Liver (tissue), 9 donors: ENCODE data around the gene MICAL3. TPM values are rescaled to one million over a fixed set of nuclear protein-coding genes. Genes with fewer than 3 reads are reported as not detected.
"Not testable (repeated sequence)": the region's sequence is repeated elsewhere in the genome, so short reads cannot be mapped to it uniquely, and the experiment has no call there.

Source experiments
- DNase-seq: peaks from one replicate; pipeline ENCODE4 v3.0.0-alpha.2; 2017; ENCODE audit warnings: low spot score
- H3K27ac ChIP-seq, 2 donors: one replicate each; pipeline ENCODE4 v1.7.0; 2013; ENCODE audit warnings: inconsistent platforms in 2 of 2, low read length in 2 of 2, control low read depth in 1 of 2, low read depth in 1 of 2, mild to moderate bottlenecking in 1 of 2
- H3K27me3 ChIP-seq, 4 donors: one replicate each; pipeline versions ENCODE4 v1.6.1 to v1.7.0; 2013; ENCODE audit warnings: low read length in 3 of 4, inconsistent platforms in 1 of 4, mild to moderate bottlenecking in 1 of 4, moderate library complexity in 1 of 4; ENCODE audit not compliant: control insufficient read depth in 4 of 4, insufficient read depth in 4 of 4
- H3K36me3 ChIP-seq, 4 donors: one replicate each; pipeline versions ENCODE4 v1.6.1 to v1.7.0; 2013; ENCODE audit warnings: low read length in 3 of 4, mild to moderate bottlenecking in 3 of 4, low read depth in 1 of 4, moderate library complexity in 1 of 4; ENCODE audit not compliant: control insufficient read depth in 4 of 4, insufficient read depth in 3 of 4
- H3K4me1 ChIP-seq, 4 donors: one replicate each; pipeline versions ENCODE4 v1.6.1 to v1.7.0; 2013; ENCODE audit warnings: low read length in 3 of 4, mild to moderate bottlenecking in 3 of 4, moderate library complexity in 1 of 4; ENCODE audit not compliant: control insufficient read depth in 4 of 4, insufficient read depth in 4 of 4
- H3K4me3 ChIP-seq, 3 donors: one replicate each; pipeline versions ENCODE4 v1.6.1 to v1.7.0; 2013; ENCODE audit warnings: low read length in 3 of 3, control low read depth in 1 of 3, low read depth in 1 of 3, mild to moderate bottlenecking in 1 of 3
- H3K9ac ChIP-seq, 2 donors: one replicate each; pipeline ENCODE4 v1.7.0; 2013; ENCODE audit warnings: low read length in 2 of 2, mild to moderate bottlenecking in 2 of 2, moderate library complexity in 2 of 2, control low read depth in 1 of 2, low read depth in 1 of 2
- H3K9me3 ChIP-seq, 4 donors: one replicate each; pipeline versions ENCODE4 v1.6.1 to v1.7.0; 2013; ENCODE audit warnings: low read length in 3 of 4; ENCODE audit not compliant: control insufficient read depth in 4 of 4
- EGR1 ChIP-seq, 2 donors: IDR thresholded peaks; 2 replicates each; pipeline ENCODE4 v1.6.1; 2016 to 2018; ENCODE audit warnings: antibody characterized with exemption in 2 of 2, low read depth in 2 of 2
- FOXA1 ChIP-seq: IDR thresholded peaks from 2 replicates; pipeline ENCODE4 v1.6.1; 2016; ENCODE audit warnings: antibody characterized with exemption
- FOXA2 ChIP-seq: IDR thresholded peaks from 2 replicates; pipeline ENCODE4 v1.6.1; 2016; ENCODE audit warnings: antibody characterized with exemption
- GABPA ChIP-seq, 2 donors: IDR thresholded peaks in 1 of 2; conservative IDR thresholded peaks in 1 of 2; 2 replicates each; pipeline ENCODE4 v1.6.1; 2016; ENCODE audit warnings: antibody characterized with exemption in 2 of 2, mild to moderate bottlenecking in 1 of 2, moderate library complexity in 1 of 2
- HNF4A ChIP-seq, 2 donors: conservative IDR thresholded peaks; 2 replicates each; pipeline ENCODE4 v1.6.1; 2016; ENCODE audit warnings: antibody characterized with exemption in 2 of 2, mild to moderate bottlenecking in 2 of 2
- HNF4G ChIP-seq: IDR thresholded peaks from 2 replicates; pipeline ENCODE4 v1.6.1; 2016; ENCODE audit warnings: antibody characterized with exemption
- JUND ChIP-seq, 2 donors: IDR thresholded peaks; 2 replicates each; pipeline ENCODE4 v1.6.1; 2016; ENCODE audit warnings: antibody characterized with exemption in 2 of 2
- NR2F2 ChIP-seq: IDR thresholded peaks from 2 replicates; pipeline ENCODE4 v1.6.1; 2016; ENCODE audit warnings: antibody characterized with exemption
- RAD21 ChIP-seq, 2 donors: IDR thresholded peaks; 2 replicates each; pipeline ENCODE4 v1.6.1; 2016; ENCODE audit warnings: antibody characterized with exemption in 2 of 2, mild to moderate bottlenecking in 2 of 2
- RXRA ChIP-seq, 2 donors: IDR thresholded peaks; 2 replicates each; pipeline ENCODE4 v1.6.1; 2017 to 2018; ENCODE audit warnings: antibody characterized with exemption in 2 of 2, mild to moderate bottlenecking in 1 of 2
- SP1 ChIP-seq: IDR thresholded peaks from 2 replicates; pipeline ENCODE4 v1.6.1; 2018; ENCODE audit warnings: antibody characterized with exemption, mild to moderate bottlenecking
- YY1 ChIP-seq: IDR thresholded peaks from 2 replicates; pipeline ENCODE4 v1.6.1; 2016; ENCODE audit warnings: antibody characterized with exemption, mild to moderate bottlenecking
- WGBS: extraction: QIAGEN DNeasy Blood & Tissue Kit; methylation state at CpG from one replicate; pipeline ENCODE4 v1.1.7; 2013; 5-methylcytosine and 5-hydroxymethylcytosine counted together
- polyA plus RNA-seq, 2 donors: library from polyadenylated mRNA; stranded (reverse) in 1 of 2; unstranded in 1 of 2; fragments of 200-250 nt in 1 of 2; fragments of >200 nt in 1 of 2; fragmentation: Nextera tagmentation in 1 of 2; extraction: Ambion mirVana in 1 of 2; gene quantifications; one replicate each; pipeline versions ENCODE4 v1.2.1 to v1.2.3, GENCODE V29; 2013 to 2015
- total RNA-seq, 2 donors: library from RNA; depleted of rRNA; stranded (reverse); fragments of >200 nt; gene quantifications; one replicate each; pipeline ENCODE4 v1.2.3, GENCODE V29; 2014
- TF ChIP-seq, protein P1 (sequence below): IDR thresholded peaks from 2 replicates; pipeline ENCODE4 v1.6.1; 2016; ENCODE audit warnings: antibody characterized with exemption
- TF ChIP-seq, protein P2 (sequence below): IDR thresholded peaks from 2 replicates; pipeline ENCODE4 v1.6.1; 2016; ENCODE audit warnings: antibody characterized with exemption, mild to moderate bottlenecking
- TF ChIP-seq, protein P3 (sequence below): fragments of 150-350 bp; IDR thresholded peaks from 2 replicates; pipeline ENCODE4 v1.5.1; 2017; ENCODE audit warnings: improper control_type of control experiment, low read depth, low read length; ENCODE audit not compliant: missing input control
- donor health status: healthy.
- donor health status: healthy.
- donor health status: healthy.
- donor health status: healthy.
- donor health status: healthy.

MICAL3 gene
- total and polyA plus RNA-seq, 4 donors, result 6.4 to 38.4 (median 23.4) TPM

DNA sequence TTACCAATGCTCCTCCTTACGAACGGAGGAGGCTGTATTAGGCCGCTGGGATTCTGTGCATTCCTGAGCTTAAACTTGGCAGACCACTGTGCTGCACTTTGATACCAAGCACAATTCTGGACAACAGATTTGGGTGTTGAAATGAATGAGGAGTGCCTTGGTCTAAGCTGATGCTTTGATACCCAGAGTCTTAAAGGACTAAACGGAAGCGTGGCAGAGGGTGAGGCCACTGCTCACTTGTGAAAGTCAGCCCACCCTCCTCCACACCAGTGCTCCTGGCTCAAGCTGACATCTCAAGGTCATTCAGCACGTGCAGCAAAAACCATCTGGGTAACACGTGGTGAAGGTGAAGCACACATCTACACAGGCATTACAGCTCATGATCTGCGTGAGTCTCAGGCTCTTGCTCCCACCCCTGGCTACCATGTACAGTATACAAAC, 85.9 kb downstream of the MICAL3 start:
- TF ChIP-seq SP1 (peak; percentile 65), FOXA2 (no peak), HNF4A (conservative IDR thresholded peaks at IDR 0.05) (peak; percentile 86 to 89), RAD21 (IDR thresholded peaks at IDR 0.05) (peak; percentile 38 to 58), RXRA (IDR thresholded peaks at IDR 0.05) (peak; percentile 56 to 57), HNF4G (peak; percentile 66)
- TF ChIP-seq, protein P1, sequence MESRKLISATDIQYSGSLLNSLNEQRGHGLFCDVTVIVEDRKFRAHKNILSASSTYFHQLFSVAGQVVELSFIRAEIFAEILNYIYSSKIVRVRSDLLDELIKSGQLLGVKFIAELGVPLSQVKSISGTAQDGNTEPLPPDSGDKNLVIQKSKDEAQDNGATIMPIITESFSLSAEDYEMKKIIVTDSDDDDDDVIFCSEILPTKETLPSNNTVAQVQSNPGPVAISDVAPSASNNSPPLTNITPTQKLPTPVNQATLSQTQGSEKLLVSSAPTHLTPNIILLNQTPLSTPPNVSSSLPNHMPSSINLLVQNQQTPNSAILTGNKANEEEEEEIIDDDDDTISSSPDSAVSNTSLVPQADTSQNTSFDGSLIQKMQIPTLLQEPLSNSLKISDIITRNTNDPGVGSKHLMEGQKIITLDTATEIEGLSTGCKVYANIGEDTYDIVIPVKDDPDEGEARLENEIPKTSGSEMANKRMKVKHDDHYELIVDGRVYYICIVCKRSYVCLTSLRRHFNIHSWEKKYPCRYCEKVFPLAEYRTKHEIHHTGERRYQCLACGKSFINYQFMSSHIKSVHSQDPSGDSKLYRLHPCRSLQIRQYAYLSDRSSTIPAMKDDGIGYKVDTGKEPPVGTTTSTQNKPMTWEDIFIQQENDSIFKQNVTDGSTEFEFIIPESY, result no peak
- H3K27ac ChIP-seq, result no peak overlapping the region
- H3K4me1 ChIP-seq, result peaks cover 5 to 20% (median 12%) of the 10 kb centered on the region in 4 donors
- no peaks in the 10 kb centered on the region for H3K9me3 ChIP-seq
- H3K9ac ChIP-seq, result no peak overlapping the region
- no peaks in the 10 kb centered on the region for H3K27me3 ChIP-seq
- no peak overlapping the region for H3K4me3 ChIP-seq
- WGBS, result 36% methylated on average over 8 of the region's 8 CpGs
- H3K36me3 ChIP-seq, result no peaks in the 10 kb centered on the region
- no peak for DNase-seq

- H3K4me3 ChIP-seq, H3K27me3 ChIP-seq, H3K9me3 ChIP-seq, H3K36me3 ChIP-seq, H3K9ac ChIP-seq, DNase-seq, H3K27ac ChIP-seq: not testable (repeated sequence)
- 97% methylated on average over 2 of the region's 2 CpGs for WGBS
- peaks cover 2 to 13% (median 9%) of the 10 kb centered on the region in 4 donors for H3K4me1 ChIP-seq
Observed at GRCh38 chr22:17932457-17932856, 91.9 kb downstream of the MICAL3 start.

GRCh38 chr22:17931400-17931825, 92.9 kb downstream of the MICAL3 start:
- TF ChIP-seq RXRA (IDR thresholded peaks at IDR 0.05) (peak in 1 of 2 donors; percentile 37), JUND (IDR thresholded peaks at IDR 0.05) (no peak), FOXA2 (peak; percentile 18), HNF4A (conservative IDR thresholded peaks at IDR 0.05) (peak; percentile 69 to 81), RAD21 (IDR thresholded peaks at IDR 0.05) (peak in 1 of 2 donors; percentile 28), HNF4G (no peak), YY1 (no peak)
- 47% methylated on average over 3 of the region's 3 CpGs for WGBS
- H3K27me3 ChIP-seq, result no peaks in the 10 kb centered on the region
- no peaks in the 10 kb centered on the region for H3K9me3 ChIP-seq
- H3K4me3 ChIP-seq, result no peak overlapping the region
- H3K4me1 ChIP-seq, result peaks cover 2 to 13% (median 9%) of the 10 kb centered on the region in 4 donors
- H3K27ac ChIP-seq, result no peak overlapping the region
- no peak for DNase-seq
- no peak overlapping the region for H3K9ac ChIP-seq
- no peaks in the 10 kb centered on the region for H3K36me3 ChIP-seq

GRCh38 chr22:17930455-17931313, 93.7 kb downstream of the MICAL3 start:
- Histone ChIP-seq H3K4me1 (peaks cover 2 to 13% (median 9%) of the 10 kb centered on the region in 4 donors), H3K27me3 (no peaks in the 10 kb centered on the region), H3K9ac (no peak overlapping the region), H3K4me3 (no peak overlapping the region), H3K9me3 (no peaks in the 10 kb centered on the region), H3K27ac (no peak overlapping the region), H3K36me3 (no peaks in the 10 kb centered on the region)
- WGBS, result 89% methylated on average over 18 of the region's 18 CpGs
- DNase-seq, result no peak
- TF ChIP-seq, protein P2, sequence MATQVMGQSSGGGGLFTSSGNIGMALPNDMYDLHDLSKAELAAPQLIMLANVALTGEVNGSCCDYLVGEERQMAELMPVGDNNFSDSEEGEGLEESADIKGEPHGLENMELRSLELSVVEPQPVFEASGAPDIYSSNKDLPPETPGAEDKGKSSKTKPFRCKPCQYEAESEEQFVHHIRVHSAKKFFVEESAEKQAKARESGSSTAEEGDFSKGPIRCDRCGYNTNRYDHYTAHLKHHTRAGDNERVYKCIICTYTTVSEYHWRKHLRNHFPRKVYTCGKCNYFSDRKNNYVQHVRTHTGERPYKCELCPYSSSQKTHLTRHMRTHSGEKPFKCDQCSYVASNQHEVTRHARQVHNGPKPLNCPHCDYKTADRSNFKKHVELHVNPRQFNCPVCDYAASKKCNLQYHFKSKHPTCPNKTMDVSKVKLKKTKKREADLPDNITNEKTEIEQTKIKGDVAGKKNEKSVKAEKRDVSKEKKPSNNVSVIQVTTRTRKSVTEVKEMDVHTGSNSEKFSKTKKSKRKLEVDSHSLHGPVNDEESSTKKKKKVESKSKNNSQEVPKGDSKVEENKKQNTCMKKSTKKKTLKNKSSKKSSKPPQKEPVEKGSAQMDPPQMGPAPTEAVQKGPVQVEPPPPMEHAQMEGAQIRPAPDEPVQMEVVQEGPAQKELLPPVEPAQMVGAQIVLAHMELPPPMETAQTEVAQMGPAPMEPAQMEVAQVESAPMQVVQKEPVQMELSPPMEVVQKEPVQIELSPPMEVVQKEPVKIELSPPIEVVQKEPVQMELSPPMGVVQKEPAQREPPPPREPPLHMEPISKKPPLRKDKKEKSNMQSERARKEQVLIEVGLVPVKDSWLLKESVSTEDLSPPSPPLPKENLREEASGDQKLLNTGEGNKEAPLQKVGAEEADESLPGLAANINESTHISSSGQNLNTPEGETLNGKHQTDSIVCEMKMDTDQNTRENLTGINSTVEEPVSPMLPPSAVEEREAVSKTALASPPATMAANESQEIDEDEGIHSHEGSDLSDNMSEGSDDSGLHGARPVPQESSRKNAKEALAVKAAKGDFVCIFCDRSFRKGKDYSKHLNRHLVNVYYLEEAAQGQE, result no peak
- TF ChIP-seq EGR1 (IDR thresholded peaks at IDR 0.05; ENCODE audit: low read depth in 2 of 2) (no peak), NR2F2 (no peak), RAD21 (IDR thresholded peaks at IDR 0.05) (no peak), YY1 (no peak), GABPA (IDR thresholded peaks at IDR 0.05 in 1 of 2, conservative IDR thresholded peaks at IDR 0.05 in 1 of 2) (no peak), FOXA1 (no peak), FOXA2 (no peak), HNF4A (conservative IDR thresholded peaks at IDR 0.05) (no peak)
- TF ChIP-seq, protein P3, sequence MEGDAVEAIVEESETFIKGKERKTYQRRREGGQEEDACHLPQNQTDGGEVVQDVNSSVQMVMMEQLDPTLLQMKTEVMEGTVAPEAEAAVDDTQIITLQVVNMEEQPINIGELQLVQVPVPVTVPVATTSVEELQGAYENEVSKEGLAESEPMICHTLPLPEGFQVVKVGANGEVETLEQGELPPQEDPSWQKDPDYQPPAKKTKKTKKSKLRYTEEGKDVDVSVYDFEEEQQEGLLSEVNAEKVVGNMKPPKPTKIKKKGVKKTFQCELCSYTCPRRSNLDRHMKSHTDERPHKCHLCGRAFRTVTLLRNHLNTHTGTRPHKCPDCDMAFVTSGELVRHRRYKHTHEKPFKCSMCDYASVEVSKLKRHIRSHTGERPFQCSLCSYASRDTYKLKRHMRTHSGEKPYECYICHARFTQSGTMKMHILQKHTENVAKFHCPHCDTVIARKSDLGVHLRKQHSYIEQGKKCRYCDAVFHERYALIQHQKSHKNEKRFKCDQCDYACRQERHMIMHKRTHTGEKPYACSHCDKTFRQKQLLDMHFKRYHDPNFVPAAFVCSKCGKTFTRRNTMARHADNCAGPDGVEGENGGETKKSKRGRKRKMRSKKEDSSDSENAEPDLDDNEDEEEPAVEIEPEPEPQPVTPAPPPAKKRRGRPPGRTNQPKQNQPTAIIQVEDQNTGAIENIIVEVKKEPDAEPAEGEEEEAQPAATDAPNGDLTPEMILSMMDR, result no peak
